AG20443 (cell line): ENCODE data around the gene SKAP2.

Experiments used
- DNase-seq: peaks from one replicate; pipeline ENCODE4 v3.0.0; 2012; ENCODE audit warnings: low spot score, mixed read lengths

SKAP2 gene

GRCh38 chr7:26691886-26692285, 172.5 kb downstream of the SKAP2 start:
- DNase-seq, result no peak

- DNase-seq, result no peak
Measured at GRCh38 chr7:26691406-26691805, 173.0 kb downstream of the SKAP2 start.

GRCh38 chr7:26690135-26690805, 174.1 kb downstream of the SKAP2 start:
- DNase-seq, result no peak

GRCh38 chr7:26688936-26689506, 175.4 kb downstream of the SKAP2 start:
- no peak for DNase-seq

GRCh38 chr7:26688388-26688787, 176.0 kb downstream of the SKAP2 start:
- DNase-seq, result no peak

DNA sequence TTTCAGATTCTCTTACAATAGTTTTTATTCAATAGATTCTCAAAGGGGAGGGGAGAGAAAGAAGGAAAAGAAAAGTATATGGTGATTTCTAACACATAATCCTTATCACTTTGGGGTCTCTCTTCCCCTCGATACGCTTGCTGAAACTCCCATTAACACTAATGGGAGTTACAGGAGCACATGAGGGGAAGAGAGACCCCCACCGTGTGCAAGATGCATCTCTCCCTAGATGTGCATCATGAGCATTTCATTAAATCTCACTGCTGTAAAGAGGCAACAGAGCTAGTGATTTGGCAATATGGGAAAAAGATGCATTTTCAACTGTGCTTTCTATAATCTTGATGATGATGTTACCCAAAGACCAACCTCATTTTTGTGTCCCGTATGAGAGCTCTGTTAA, 177.4 kb downstream of the SKAP2 start:
- no peak for DNase-seq

- DNase-seq, result peak; percentile 57
Measured at GRCh38 chr7:26686448-26686981, 177.9 kb downstream of the SKAP2 start.

DNA sequence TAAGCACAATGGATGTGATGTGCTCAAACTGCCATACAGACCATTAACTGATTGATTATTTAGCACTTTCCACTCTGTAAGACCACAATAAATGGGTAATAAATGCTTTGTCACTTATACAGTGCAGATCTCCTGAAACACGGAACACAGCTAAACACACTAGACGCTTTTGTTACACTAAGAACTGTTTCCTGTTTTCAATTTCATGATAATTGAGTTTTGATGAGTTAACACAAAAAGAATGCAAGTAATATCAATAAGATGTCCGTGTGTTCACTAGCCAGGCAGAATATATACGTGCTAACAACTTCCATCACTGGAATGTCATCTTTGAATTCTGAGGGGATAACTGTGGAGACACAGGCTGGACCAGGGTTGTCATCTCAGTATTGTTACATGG, 178.8 kb downstream of the SKAP2 start:
- no peak for DNase-seq

- DNase-seq, result no peak
Measured at GRCh38 chr7:26684447-26684846, 179.9 kb downstream of the SKAP2 start.

GRCh38 chr7:26683277-26683676, 181.1 kb downstream of the SKAP2 start:
- no peak for DNase-seq

DNA sequence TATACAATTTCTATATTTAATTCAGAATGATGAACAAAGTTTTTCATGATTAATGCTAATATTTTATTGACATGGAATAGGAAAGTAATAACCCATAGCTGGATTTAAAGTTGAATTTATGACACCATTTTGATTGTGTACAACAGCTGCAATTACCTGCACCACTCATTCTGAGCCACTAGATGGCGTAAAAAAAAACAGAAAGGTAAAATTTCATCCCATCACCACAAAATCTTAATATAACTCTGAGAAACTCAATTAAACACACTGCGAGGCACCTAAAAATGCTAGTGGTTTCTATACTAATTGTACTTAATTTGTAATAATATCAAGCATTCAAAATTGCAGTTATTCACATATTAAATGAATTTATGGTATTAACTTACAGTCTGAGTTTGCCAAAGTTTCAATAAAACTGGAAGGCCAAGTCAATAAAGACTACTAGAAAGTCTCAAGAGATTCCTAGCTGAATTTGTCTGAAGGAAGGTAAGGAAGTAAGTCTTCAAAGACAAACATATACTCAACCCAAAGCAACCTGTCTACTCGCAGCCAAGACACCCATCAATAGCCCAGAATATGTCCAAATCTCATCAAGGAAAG, 182.5 kb downstream of the SKAP2 start:
- DNase-seq, result peak; percentile 32

- DNase-seq, result no peak
Measured at GRCh38 chr7:26680587-26680986, 183.8 kb downstream of the SKAP2 start.

- DNase-seq, result peak; percentile 22
Measured at GRCh38 chr7:26675143-26675887, 189.1 kb downstream of the SKAP2 start.

DNA sequence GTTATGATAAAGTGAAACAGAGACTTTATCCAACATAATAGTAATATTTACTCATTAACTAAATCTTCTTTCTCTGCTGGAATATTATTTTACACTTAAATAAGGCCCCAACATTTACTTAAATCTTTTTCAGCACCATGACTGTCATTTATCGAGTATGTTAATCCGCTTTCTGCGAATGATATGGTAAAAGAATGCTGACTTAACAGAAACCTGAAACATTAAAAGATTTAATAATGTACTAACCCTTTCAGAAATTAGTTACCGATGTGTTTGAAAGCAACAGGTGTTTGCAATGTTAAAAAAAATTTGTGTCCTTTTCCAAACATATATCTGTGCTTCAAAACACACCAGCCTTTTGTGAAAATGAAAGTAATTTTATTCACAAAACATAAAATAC, 190.5 kb downstream of the SKAP2 start:
- DNase-seq, result no peak

GRCh38 chr7:26673271-26673670, 191.1 kb downstream of the SKAP2 start:
- no peak for DNase-seq

- no peak for DNase-seq
Measured at GRCh38 chr7:26670841-26671240, 193.5 kb downstream of the SKAP2 start.

GRCh38 chr7:26670290-26670689, 194.1 kb downstream of the SKAP2 start:
- DNase-seq, result no peak

GRCh38 chr7:26668821-26669220, 195.6 kb downstream of the SKAP2 start:
- DNase-seq, result no peak

DNA sequence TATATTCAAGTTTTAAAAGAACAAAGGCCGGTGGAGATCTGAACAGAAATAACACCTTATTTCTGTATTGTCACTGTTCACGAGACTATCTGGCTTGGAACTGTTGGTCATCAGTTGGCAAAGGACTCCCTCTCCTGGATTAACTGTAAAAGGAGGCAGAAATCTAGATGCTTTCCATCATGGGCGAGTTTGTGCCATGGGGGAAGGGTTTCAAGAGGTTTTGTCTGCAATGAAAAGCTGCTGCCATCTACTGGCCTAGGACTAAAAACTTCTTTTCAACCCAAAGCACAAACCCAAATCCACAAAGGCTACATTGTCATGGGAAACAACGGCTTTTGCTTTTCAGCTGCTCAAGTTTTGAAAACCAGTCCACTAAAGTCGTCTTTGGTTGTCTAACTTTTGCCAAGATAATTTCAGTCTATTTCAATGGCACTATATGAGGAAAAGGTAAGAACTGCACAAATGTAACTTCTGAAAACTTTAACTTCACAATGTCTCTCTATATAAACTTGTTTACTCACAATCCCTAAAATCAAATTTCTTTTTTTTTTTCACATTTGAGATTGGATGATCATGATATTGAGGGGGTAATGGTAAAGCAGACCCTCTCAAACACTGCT, 196.8 kb downstream of the SKAP2 start:
- peak; percentile 77 for DNase-seq

DNA sequence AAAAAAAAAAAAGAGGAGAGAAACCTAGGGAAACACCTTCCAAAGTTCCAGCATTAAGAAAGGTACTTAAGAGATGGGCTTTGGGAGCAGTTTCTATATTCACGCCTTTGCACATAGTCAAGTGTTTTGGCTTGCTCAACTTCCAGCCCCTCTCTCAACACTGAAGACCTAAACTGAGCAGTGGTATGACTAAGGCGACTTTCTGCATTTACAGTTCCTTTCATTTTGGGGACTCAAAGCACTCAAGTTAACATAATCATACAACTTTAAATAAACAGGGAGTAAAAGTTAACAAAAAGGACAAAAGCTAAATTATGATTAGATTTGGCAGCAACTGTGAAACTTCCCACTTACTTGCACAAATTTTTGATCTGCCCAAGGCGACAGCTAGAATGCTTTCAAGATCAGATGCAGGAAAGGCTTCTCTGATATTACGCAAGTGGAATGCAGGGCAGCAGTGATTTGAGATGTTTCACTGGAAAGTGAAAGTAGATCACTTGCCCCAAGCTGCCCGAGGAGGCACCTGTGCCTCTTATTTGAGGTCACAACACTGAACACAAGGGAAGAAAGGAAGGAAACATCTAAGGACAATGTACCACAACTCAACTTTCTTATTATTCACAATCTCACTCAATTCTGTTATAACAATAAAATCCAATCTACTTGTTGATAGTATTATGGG, 199.5 kb downstream of the SKAP2 start:
- peak; percentile 20 for DNase-seq

GRCh38 chr7:26664274-26664673, 200.1 kb downstream of the SKAP2 start:
- DNase-seq, result no peak

DNA sequence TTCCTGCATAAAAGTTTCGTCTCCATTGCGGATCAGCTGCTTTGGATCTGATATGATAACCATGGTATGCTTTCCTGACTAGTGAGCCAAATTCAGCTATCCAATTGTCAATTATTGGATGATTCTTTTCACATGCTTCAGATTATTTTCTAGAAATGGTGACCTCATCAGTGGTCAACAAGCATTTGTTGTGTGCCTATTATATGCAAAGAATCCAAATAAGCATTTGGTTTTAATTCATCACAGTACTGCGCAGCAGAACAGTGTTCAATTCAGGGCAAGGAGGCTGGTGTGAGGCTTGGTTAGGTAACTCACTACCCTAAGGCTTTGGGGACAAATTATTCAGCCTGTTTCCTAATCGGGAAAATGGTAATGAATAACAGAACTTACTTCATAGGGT, 200.5 kb downstream of the SKAP2 start:
- peak; percentile 39 for DNase-seq
